Measurements from ENCODE around the gene PDIA6.

PDIA6 gene

DNA sequence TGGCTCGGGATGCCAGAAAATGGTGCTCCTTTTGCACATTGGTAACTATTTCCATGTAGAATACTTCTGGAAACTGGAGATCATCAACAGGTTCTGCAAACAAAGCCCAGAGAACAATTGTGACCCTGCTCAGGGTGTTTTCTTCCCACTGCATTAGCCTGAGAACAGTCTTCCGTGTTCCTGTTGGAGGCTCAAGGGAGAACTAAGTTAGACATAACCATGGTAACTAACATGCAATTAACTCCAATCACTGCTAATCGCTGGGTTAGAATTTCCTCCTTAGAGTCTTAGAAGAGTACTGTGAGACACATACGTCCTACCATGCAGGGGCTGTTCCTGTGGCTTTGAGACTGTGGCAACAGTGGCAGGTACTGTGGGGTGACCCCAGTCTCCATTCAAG is 36.0 kb upstream of the PDIA6 start:
- no peak overlapping the region for H3K4me3 ChIP-seq
- TF ChIP-seq, protein P1, sequence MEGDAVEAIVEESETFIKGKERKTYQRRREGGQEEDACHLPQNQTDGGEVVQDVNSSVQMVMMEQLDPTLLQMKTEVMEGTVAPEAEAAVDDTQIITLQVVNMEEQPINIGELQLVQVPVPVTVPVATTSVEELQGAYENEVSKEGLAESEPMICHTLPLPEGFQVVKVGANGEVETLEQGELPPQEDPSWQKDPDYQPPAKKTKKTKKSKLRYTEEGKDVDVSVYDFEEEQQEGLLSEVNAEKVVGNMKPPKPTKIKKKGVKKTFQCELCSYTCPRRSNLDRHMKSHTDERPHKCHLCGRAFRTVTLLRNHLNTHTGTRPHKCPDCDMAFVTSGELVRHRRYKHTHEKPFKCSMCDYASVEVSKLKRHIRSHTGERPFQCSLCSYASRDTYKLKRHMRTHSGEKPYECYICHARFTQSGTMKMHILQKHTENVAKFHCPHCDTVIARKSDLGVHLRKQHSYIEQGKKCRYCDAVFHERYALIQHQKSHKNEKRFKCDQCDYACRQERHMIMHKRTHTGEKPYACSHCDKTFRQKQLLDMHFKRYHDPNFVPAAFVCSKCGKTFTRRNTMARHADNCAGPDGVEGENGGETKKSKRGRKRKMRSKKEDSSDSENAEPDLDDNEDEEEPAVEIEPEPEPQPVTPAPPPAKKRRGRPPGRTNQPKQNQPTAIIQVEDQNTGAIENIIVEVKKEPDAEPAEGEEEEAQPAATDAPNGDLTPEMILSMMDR (IDR thresholded peaks at IDR 0.05), result no peak
- H3K27ac ChIP-seq, result no peak overlapping the region
- DNase-seq (ENCODE audit: low spot score), result no peak

DNA sequence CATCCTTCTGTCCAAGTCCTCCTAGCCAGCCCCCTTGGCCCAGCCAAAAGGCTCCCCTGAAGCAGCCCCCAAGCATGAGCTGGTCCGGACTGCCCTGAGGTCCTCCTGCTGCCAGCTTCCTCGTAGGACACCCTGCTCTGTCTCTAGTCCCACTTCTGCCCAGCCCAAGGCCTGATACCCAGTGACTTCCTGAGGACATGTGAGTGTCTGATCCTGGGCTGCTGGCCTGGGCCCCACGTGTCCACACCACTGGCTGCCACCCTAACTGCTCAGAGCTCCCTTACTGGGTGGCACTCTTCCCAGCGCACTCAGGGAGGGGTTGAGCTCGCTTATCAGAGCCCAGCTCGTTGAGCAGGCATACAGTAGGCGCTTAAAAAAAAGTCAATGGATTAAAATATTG is 34.4 kb upstream of the PDIA6 start:
- no peak for DNase-seq (ENCODE audit: low spot score)
- Histone ChIP-seq H3K27ac (no peak overlapping the region), H3K4me3 (no peak overlapping the region)
- TF ChIP-seq, protein P1 (IDR thresholded peaks at IDR 0.05), result no peak

DNA sequence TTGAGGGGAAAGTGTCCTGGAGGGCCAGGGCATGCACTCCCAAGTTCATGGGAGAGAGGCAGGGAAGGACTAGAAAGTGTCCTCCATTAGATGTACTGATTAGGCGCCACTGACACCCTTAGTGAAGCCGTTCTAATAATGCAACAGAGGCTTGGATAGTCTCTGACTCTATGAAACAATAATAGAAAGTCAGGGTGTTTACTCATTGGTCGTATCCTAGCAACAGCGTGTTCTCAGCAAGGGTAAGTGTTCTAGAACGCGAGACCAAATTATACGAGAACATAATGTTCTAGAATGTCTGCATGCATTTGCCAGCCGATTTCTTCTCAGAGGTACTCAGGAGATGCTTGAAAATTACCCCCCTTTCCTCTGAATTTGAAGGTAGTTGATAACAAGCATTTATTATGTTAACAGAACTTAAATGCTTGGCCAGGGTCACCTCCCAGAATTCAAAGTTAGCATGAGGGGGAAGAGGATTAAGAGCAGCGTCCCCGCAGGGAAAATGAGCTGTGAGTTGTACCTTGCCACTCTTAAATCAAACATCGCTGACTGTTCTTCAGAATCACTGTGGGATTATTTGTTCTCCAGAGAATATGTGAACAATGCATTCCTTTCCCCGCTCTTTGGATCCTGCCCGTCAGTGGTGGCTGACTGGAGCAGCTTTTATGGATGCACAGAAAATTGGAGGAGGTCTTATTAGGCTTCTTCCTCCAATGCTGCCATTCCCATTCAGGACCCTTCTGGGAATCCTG is 33.7 kb upstream of the PDIA6 start:
- H3K4me3 ChIP-seq, result no peak overlapping the region
- no peak overlapping the region for H3K27ac ChIP-seq
- DNase-seq (ENCODE audit: low spot score), result no peak
- TF ChIP-seq, protein P1 (IDR thresholded peaks at IDR 0.05), result no peak

GRCh38 chr2:10845640-10846039 is 33.1 kb upstream of the PDIA6 start:
- TF ChIP-seq, protein P1 (IDR thresholded peaks at IDR 0.05), result no peak
- Histone ChIP-seq H3K27ac (no peak overlapping the region), H3K4me3 (no peak overlapping the region)
- DNase-seq (ENCODE audit: low spot score), result no peak

DNA sequence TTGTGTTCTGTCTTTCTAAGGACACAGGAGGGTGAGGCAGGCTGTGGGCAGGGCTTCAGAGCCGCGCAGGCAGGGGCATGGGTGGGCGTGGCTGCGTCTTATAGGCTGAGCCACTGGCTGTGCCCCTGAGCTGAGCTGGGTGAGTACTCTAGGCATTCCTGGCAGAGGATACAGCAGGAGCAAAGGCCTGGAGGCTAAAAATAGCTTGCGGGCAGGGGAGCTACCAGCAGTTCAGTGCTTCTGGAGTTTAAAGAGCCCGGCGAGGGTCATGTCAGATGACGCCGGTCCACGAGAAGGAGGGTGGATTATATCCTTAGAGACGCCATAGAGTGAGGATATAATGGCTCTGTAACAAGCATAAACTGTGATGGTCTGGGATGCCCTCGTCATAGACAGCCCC is 31.5 kb upstream of the PDIA6 start:
- Histone ChIP-seq H3K4me3 (no peak overlapping the region), H3K27ac (no peak overlapping the region)
- TF ChIP-seq, protein P1 (IDR thresholded peaks at IDR 0.05), result no peak
- DNase-seq (ENCODE audit: low spot score), result no peak

- no peak overlapping the region for H3K27ac ChIP-seq
- TF ChIP-seq, protein P1 (IDR thresholded peaks at IDR 0.05), result no peak
- no peak for DNase-seq (ENCODE audit: low spot score)
- H3K4me3 ChIP-seq, result no peak overlapping the region
Observed at GRCh38 chr2:10842506-10842905, 29.9 kb upstream of the PDIA6 start.

DNA sequence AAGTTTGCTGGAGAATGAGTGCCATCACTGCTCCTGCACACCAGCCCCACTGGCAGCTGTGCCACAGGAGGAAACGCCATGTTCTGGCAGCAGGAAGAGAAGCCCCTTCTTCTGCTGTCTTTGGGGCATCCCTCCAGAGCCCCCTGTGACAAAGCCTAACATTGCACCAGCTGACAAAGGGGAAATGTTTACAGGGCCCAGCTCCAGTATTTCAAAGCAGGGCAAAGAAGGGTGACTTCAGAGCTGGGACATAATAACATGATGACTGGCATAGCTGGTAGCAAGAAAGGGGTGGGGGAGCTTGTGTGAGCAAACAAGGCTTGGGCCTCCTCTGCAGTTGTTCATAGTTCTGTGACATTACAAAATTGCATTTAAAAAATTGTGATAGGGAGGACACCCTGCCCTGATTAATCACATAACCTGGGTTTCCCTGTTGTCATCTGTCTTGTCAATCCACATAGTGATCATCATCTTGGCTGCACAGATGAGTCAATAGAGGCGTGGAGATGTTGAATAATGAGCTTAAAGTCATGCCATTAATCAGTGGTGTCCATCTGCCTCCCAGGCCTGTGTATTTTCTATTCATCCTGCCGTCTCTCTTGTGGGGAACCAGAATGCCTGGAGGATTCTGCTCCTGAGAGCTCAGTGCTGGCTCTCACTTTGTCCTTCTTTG is 29.1 kb upstream of the PDIA6 start:
- no peak overlapping the region for H3K27ac ChIP-seq
- TF ChIP-seq, protein P1 (IDR thresholded peaks at IDR 0.05), result no peak
- no peak overlapping the region for H3K4me3 ChIP-seq
- no peak for DNase-seq (ENCODE audit: low spot score)

Data from coronary artery (tissue), 2 donors.